Hippocampal formation (tissue), 2 donors: ENCODE measurements around the gene TUBB2B.

ENCODE experiments used
- DNase-seq, 2 donors: peaks; one replicate each; lab custom pipeline; 2025; lab: John Stamatoyannopoulos, UW

TUBB2B gene

DNA sequence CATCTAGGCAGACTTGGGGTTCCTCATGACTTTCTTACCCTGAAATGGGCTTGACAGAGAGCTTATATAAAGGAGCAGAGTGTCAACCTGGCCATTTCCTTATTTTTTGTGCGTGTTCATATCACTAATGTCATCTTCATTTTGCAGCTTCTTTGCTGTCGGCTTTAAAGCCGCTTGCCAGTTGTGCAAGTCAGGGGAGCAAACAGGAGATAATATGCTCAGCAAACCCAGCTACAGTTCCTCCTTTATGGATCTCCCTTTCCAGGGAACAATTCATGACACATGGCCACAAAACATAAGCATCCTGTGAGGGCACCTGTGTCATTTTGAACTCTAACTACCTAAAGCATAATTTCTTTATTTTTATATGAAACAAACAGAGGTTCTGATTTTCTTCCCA is 6.5 kb upstream of the TUBB2B start:
- no peak for DNase-seq

DNA sequence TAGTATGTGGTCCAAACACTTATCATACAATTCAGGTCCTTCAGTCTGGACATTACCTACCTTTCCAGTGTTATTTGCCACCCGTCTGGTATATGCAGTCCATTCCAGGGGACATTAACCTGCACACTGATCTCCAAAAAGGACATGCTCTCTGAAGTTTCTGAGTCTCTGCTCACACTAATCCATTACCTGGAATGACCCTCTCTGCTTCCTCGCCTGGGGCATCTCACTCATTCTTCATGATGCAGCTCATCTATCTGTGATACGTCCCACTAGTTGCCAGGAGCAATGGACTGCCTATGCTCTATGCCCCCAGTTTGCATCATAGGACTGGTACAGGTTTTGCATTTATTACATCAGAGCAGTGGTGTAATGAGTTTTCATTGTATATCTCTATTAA is 5.9 kb upstream of the TUBB2B start:
- DNase-seq, result no peak

GRCh38 chr6:3232017-3232945 is 4.8 kb upstream of the TUBB2B start:
- DNase-seq, result no peak

DNA sequence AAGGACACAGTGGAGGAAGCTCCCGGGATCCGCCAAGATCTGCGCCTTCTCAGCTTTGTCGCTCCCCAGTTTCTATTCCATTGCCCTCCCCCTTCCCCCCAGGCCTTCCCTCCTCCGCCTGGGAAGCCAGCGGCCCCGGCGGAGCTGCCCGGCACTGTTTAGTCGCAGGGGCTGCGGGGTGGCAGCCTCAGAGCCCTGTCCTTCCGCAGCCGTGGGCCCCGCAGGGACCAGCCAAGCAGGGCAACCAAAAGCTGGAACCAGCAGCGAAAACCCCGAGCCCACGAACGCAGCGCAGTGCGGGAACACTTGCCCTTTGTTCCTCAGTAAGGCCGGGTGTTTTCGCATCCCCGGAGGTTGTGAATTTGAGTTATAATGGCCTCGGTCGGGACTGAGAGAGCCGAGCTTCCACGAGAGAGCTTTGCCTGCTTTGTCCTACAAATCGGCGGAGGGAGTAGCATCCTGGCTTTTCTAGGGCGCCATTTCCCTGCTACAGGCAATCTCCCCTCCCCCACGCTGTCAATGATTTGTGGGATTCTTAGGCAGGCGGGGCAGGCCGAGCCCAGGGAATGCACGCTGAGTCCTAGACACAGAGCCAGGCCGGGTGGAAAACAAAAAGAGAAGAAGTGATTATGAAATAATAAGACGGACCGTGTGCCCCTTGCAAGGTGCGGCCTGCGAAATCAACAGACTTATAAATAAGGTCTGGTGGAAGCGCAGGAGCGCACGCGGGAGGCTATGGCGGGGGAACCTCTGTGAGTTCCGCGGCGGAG is 4.0 kb upstream of the TUBB2B start:
- DNase-seq, result peak; percentile 64 to 80

GRCh38 chr6:3230900-3231246 is 3.4 kb upstream of the TUBB2B start:
- peak; percentile 48 to 71 for DNase-seq

- peak in 1 of 2 donors; percentile 71 for DNase-seq
Observed at GRCh38 chr6:3230256-3230882, 2.9 kb upstream of the TUBB2B start.

DNA sequence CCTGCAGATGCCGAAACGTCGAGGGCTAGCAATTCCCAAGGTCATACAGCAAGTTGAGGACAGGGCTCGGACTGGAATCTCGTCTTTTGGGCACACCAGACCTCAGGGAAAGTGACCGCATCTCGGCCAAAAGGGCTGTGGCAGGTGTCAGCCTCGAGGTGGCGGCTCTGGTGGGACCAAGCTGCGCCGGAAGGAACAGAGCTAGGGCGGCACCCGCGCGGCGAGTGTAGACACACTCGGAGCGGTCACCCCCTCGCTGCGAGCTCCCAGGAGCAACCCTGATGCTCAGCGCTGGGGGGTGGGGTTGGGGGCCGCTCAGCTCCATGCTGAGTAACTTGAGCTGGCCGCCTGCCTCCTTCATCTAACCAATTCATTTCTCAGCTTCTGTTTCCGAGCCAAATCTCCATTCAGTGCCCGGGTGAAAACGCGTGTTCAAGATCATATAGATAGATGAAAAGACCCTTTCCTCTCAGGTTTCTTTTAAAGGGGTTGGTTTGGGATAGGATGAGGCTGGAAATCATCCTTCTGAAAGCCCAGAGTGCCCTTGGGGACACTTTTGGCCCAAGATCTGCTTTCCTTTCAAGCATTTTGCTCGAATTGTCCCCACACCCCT is 2.2 kb upstream of the TUBB2B start:
- no peak for DNase-seq

- no peak for DNase-seq
Observed at GRCh38 chr6:3228771-3229565, 1.5 kb upstream of the TUBB2B start.

- no peak for DNase-seq
Observed at GRCh38 chr6:3228046-3228671, 706 bp upstream of the TUBB2B start.

GRCh38 chr6:3226481-3227362 is 731 bp downstream of the TUBB2B start:
- DNase-seq, result no peak

DNA sequence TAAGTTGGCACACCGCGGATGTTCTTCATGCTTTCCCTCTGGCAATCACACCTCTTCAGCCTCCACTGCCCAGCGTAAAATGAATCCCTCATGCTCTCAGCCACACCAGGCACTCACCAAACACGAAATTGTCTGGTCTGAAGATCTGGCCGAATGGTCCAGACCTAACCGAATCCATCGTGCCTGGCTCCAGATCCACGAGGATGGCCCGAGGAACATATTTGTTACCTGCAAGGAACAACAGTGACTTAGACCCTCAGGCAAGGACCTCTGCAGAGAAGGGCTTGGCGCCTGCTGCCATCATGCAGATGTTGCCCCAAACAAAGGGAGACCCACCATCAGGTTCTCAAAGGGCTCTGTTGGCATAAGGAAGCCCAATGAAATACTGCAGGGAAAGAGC is 1.4 kb downstream of the TUBB2B start:
- no peak for DNase-seq

GRCh38 chr6:3222506-3223038 is 4.9 kb downstream of the TUBB2B start:
- no peak for DNase-seq

- DNase-seq, result no peak
Observed at GRCh38 chr6:3221578-3221977, 5.9 kb downstream of the TUBB2B start.

DNA sequence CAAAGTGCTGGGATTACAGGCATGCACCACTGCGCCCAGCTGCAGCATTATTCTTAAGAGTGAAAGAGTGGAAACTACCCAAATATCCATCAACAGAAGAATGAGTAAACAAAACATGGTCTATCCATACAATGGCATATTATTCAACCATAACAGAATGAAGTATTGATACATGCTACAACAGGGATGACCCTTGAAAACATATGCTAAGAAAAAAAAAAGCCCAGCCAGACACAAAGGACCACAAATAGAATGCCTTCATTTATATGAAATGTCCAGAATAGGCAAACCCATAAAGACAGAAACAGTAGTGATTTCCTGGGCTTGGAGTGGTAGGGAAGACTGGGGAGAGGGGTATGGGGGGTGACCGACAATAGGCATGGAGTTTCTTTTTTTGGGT is 7.1 kb downstream of the TUBB2B start:
- DNase-seq, result peak in 1 of 2 donors; percentile 57

- DNase-seq, result no peak
Observed at GRCh38 chr6:3218266-3218665, 9.2 kb downstream of the TUBB2B start.

GRCh38 chr6:3217286-3217685 is 10.2 kb downstream of the TUBB2B start:
- DNase-seq, result no peak

DNA sequence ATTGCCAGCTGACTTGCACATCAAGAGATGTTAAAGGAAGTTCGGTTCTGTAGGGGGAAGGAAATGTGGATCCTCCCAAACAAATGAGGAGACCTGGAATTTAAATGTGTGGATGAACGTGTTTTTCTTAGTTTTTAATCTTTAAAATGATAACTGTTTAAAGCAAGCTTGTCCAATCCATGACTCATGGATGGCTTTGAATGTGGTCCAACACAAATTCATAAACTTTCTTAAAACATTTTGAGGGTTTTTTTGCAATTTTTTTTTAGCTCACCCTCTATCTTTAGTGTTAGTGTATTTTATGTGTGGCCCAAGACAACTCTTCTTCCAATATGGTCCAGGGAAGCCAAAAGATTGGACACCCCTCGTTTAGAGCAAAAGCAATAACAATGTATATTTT is 12.6 kb downstream of the TUBB2B start:
- no peak for DNase-seq

- no peak for DNase-seq
Observed at GRCh38 chr6:3213334-3213695, 14.1 kb downstream of the TUBB2B start.

- DNase-seq, result no peak
Observed at GRCh38 chr6:3212261-3212660, 15.2 kb downstream of the TUBB2B start.

- DNase-seq, result peak; percentile 77 to 88
Observed at GRCh38 chr6:3211681-3212080, 15.8 kb downstream of the TUBB2B start.
